HG02571 (cell line): ENCODE results near the gene GAB1.

Experiments
- ATAC-seq: cut with Tn5 transposase; IDR thresholded peaks from one replicate; pipeline ENCODE4 v1.9.1; 2021; ENCODE audit warnings: mild to moderate bottlenecking, moderate library complexity; ENCODE audit not compliant: unreplicated experiment

Gene GAB1

GRCh38 chr4:143383005-143383574, 46.4 kb downstream of the GAB1 start:
- no peak for ATAC-seq

GRCh38 chr4:143384381-143384994, 47.8 kb downstream of the GAB1 start:
- no peak for ATAC-seq

GRCh38 chr4:143386812-143387211, 50.1 kb downstream of the GAB1 start:
- no peak for ATAC-seq

GRCh38 chr4:143389579-143390195, 53.0 kb downstream of the GAB1 start:
- no peak for ATAC-seq

- no peak for ATAC-seq
Measured at GRCh38 chr4:143390764-143391163, 54.1 kb downstream of the GAB1 start.

GRCh38 chr4:143391261-143391660, 54.6 kb downstream of the GAB1 start:
- ATAC-seq = no peak

GRCh38 chr4:143391895-143392294, 55.2 kb downstream of the GAB1 start:
- ATAC-seq = no peak

GRCh38 chr4:143393195-143393594, 56.5 kb downstream of the GAB1 start:
- ATAC-seq = no peak

- ATAC-seq = no peak
Measured at GRCh38 chr4:143394739-143395453, 58.2 kb downstream of the GAB1 start.

GRCh38 chr4:143396695-143397094, 60.0 kb downstream of the GAB1 start:
- no peak for ATAC-seq

GRCh38 chr4:143397335-143397734, 60.7 kb downstream of the GAB1 start:
- ATAC-seq = no peak

- no peak for ATAC-seq
Measured at GRCh38 chr4:143397887-143398286, 61.2 kb downstream of the GAB1 start.

- ATAC-seq = no peak
Measured at GRCh38 chr4:143399113-143399949, 62.7 kb downstream of the GAB1 start.

GRCh38 chr4:143400082-143400481, 63.4 kb downstream of the GAB1 start:
- ATAC-seq = no peak

GRCh38 chr4:143402776-143403552, 66.3 kb downstream of the GAB1 start:
- peak; percentile 44 for ATAC-seq

GRCh38 chr4:143403553-143403820, 66.8 kb downstream of the GAB1 start:
- no peak for ATAC-seq

- peak; percentile 85 for ATAC-seq
Measured at GRCh38 chr4:143404555-143404954, 67.9 kb downstream of the GAB1 start.

GRCh38 chr4:143405075-143405730, 68.5 kb downstream of the GAB1 start:
- ATAC-seq = no peak

GRCh38 chr4:143406523-143406922, 69.8 kb downstream of the GAB1 start:
- ATAC-seq = no peak

GRCh38 chr4:143407474-143407873, 70.8 kb downstream of the GAB1 start:
- ATAC-seq = no peak
